Progenitor cell of endocrine pancreas (in vitro differentiated cells): Measurements from ENCODE around the gene C3orf20. TPM values are rescaled to one million over a fixed set of nuclear protein-coding genes. Genes with fewer than 3 reads are reported as not detected.

Experiments
- DNase-seq: peaks from one replicate; pipeline ENCODE4 v3.0.0; 2021; ENCODE audit warnings: low spot score; ENCODE audit not compliant: unreplicated experiment
- H3K27ac Mint-ChIP-seq: 2 replicates; pipeline ENCODE4 v1.8.0; 2021; ENCODE audit warnings: mild to moderate bottlenecking, moderate library complexity, mixed read lengths
- H3K27me3 Mint-ChIP-seq: 2 replicates; pipeline ENCODE4 v1.8.0; 2021; ENCODE audit warnings: mixed read lengths
- H3K36me3 Mint-ChIP-seq: 2 replicates; pipeline ENCODE4 v1.8.0; 2022; ENCODE audit warnings: mixed read lengths; ENCODE audit not compliant: insufficient read depth
- H3K4me1 Mint-ChIP-seq: 2 replicates; pipeline ENCODE4 v1.8.0; 2021; ENCODE audit warnings: low read depth, mixed read lengths
- H3K4me3 Mint-ChIP-seq: 2 replicates; pipeline ENCODE4 v1.8.0; 2021; ENCODE audit warnings: low read depth, mild to moderate bottlenecking, moderate library complexity, mixed read lengths
- H3K9me3 Mint-ChIP-seq: 2 replicates; pipeline ENCODE4 v1.8.0; 2021; ENCODE audit warnings: low read depth, mixed read lengths
- total RNA-seq: library from RNA; stranded (reverse); gene quantifications from 2 replicates; pipeline ENCODE4 v1.2.1, GENCODE V29; 2021
- TF ChIP-seq, protein P1 (sequence below): fragments of 200-600 bp; sonication (generic); IDR thresholded peaks from one replicate; pipeline ENCODE4 v1.5.0; 2021; ENCODE audit warnings: antibody characterized with exemption, mild to moderate bottlenecking; ENCODE audit not compliant: unreplicated experiment

C3orf20 gene
- total RNA-seq, 1 donor from 2014 or later = 0.19 TPM

DNA sequence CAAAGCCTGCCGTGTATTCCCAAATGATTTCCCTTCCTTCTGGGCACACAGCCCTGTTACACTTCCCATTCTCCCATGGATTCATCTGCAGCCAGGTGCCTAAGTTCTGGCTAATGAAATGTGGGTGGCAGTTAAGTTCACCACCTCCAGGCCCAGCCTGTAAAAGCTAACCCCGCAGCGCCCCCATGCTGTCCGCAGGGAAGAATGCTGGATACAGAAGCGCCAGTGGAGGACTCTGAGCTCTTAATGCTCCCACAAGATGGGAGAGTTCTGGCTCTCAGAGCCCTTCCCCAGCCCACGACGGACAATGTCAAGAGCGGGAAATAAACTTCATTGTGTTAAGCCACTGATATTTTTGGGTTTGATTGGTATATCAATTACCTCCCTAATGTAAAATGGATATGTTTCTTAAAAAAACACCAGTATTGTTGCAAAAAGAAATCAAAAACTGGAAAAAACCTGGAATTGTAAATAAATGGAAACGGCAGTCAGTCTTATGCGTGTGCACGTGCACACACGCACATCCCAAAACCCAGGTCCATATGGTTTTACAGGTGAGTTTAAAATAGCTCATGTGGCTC, 106.1 kb downstream of the C3orf20 start:
- Mint-ChIP-seq H3K27ac (no peak overlapping the region), H3K4me3 (no peak overlapping the region), H3K9me3 (peaks cover 9% of the 10 kb centered on the region), H3K27me3 (peaks cover 9% of the 10 kb centered on the region), H3K36me3 (no peaks in the 10 kb centered on the region), H3K4me1 (no peaks in the 10 kb centered on the region)
- TF ChIP-seq, protein P1, sequence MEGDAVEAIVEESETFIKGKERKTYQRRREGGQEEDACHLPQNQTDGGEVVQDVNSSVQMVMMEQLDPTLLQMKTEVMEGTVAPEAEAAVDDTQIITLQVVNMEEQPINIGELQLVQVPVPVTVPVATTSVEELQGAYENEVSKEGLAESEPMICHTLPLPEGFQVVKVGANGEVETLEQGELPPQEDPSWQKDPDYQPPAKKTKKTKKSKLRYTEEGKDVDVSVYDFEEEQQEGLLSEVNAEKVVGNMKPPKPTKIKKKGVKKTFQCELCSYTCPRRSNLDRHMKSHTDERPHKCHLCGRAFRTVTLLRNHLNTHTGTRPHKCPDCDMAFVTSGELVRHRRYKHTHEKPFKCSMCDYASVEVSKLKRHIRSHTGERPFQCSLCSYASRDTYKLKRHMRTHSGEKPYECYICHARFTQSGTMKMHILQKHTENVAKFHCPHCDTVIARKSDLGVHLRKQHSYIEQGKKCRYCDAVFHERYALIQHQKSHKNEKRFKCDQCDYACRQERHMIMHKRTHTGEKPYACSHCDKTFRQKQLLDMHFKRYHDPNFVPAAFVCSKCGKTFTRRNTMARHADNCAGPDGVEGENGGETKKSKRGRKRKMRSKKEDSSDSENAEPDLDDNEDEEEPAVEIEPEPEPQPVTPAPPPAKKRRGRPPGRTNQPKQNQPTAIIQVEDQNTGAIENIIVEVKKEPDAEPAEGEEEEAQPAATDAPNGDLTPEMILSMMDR = peak; percentile 78
- DNase-seq = peak; percentile 37

DNA sequence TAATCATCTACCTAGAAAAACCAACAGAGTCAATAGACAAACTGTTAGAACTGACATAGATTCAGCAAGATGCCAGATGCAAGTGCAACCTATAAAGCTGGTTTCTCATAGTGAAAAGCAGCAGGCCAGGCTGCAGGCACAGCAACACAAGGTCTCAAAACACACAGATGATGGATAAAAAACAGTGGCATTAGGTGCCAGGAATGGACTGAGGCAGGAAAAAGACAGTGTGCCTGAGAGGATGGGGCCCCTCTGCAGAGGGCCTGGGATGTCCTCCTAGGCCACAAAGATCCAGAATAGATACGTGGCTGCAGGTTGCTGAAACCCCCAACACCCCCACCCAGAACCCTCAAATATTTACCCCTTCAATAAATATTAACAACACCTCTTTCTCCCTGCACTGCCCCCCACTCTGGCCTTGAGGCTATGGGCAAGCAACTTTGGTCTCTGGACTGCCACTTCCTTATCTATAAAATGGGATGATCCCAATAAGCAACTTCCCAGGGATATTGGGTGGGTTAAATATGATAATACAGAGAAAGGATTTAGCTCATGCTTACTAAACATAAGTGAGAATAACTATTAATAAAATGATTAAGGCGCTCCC, 108.6 kb downstream of the C3orf20 start:
- Mint-ChIP-seq H3K36me3 (no peaks in the 10 kb centered on the region), H3K9me3 (peaks cover 8% of the 10 kb centered on the region), H3K4me1 (peaks cover 6% of the 10 kb centered on the region), H3K27me3 (peaks cover 20% of the 10 kb centered on the region), H3K27ac (no peak overlapping the region), H3K4me3 (no peak overlapping the region)
- no peak for DNase-seq
- TF ChIP-seq, protein P1 = no peak

DNA sequence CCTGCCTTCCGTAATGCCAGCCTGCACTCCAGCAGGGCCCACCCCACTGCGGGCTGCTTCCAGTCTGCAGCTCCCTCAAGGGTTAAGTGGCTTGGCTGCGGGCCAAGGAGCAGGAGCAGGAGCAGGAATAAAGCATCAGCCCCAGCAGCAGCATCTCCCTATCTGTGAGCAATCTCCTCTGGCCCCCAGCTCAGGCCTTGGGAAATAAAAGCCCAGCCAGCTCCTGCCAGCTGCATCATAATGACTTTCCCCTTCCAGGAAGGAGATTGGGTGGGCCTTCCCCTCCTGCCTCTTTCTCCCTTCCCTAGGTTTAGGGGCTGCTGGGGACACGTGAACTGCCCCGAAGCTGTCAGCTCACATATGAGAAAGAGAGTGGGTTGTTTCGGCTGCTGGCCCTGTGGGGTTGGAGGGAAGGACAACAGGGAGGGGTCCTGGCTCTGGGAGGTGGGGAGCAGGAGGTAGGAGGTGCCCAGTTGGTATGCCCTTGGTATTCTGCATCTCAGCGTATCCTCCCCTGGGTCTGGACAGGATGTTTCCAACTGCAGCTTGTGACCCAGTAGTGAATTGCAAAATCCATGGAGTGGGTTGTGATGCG, 109.2 kb downstream of the C3orf20 start:
- H3K27ac Mint-ChIP-seq = no peak overlapping the region
- peaks cover 23% of the 10 kb centered on the region for H3K27me3 Mint-ChIP-seq
- peaks cover 6% of the 10 kb centered on the region for H3K4me1 Mint-ChIP-seq
- peaks cover 2% of the 10 kb centered on the region for H3K9me3 Mint-ChIP-seq
- no peak for DNase-seq
- no peak overlapping the region for H3K4me3 Mint-ChIP-seq
- TF ChIP-seq, protein P1 = no peak
- H3K36me3 Mint-ChIP-seq = no peaks in the 10 kb centered on the region

DNA sequence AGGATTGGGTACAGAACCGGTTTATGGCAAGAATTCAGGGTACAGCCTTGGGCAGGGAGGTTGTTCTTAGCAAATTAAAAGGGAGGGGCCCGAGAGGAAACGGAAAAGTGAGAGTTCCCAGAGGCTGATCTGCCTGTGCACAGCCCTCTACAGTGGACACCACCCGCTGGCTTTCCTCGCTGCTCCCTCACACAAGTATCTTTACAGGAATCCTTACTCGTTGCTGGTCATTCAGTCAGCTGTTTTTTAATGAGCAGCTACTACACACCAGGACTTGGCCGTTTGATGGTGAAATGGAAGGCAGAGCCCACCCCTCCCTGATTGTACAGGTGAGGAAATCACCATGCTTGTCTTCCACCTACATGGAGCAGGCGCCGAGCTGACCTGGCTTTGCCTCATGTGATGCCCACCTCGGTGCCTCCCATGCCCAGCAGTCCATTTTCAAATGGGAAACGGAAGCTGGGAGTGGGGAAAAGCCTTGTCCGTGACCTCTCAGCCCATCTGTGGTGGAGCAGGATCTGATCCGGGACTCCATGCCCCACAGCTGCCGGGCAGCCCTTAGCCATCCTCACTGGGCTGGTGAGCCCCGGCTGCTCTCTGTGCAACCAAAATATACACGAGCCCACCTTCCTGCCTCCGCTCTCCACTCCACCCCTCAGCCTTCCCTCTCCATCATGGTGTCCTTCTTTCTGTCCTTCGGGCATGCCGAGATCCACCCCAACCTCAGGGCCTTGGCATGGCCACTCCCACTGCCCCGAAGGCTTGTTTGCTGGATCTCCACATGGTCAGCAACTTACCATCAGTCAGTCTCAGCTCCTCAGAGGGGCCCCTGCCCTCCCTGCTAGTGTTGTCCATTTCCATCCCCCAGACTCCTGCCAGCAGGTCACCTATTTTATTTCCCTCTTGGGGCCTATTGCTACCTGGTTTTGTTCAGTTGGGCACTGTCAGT, 110.5 kb downstream of the C3orf20 start:
- H3K9me3 Mint-ChIP-seq = no peaks in the 10 kb centered on the region
- H3K27me3 Mint-ChIP-seq = peaks cover 31% of the 10 kb centered on the region

More for the DNA sequence above, 110.5 kb downstream of the C3orf20 start:
- TF ChIP-seq, protein P1 = no peak
- Mint-ChIP-seq H3K27ac (no peak overlapping the region), H3K36me3 (no peaks in the 10 kb centered on the region), H3K4me1 (peaks cover 6% of the 10 kb centered on the region), H3K4me3 (no peak overlapping the region)
- DNase-seq = no peak
